Vagina (tissue), 2 donors: ENCODE results near the gene HERC2. TPM values are rescaled to one million over a fixed set of nuclear protein-coding genes. Genes with fewer than 3 reads are reported as not detected.

Experiments
- DNase-seq, 2 donors: peaks; one replicate each; pipeline ENCODE4 v3.0.0-alpha.2; 2017; ENCODE audit errors: extremely low spot score in 2 of 2
- H3K27ac ChIP-seq: fragments of 200-600 bp; sonication (generic); one replicate; pipeline ENCODE4 v1.5.1; 2019
- H3K27me3 ChIP-seq: fragments of 200-600 bp; sonication (generic); one replicate; pipeline ENCODE4 v1.5.1; 2019
- H3K36me3 ChIP-seq, 2 donors: fragments of 200-600 bp; sonication (generic); one replicate each; pipeline ENCODE4 v1.5.1; 2017 to 2019
- H3K4me1 ChIP-seq: fragments of 200-600 bp; sonication (generic); one replicate; pipeline ENCODE4 v1.5.1; 2019
- H3K4me3 ChIP-seq, 2 donors: fragments of 200-600 bp; sonication (generic); 1 replicate in 1 of 2; 2 replicates in 1 of 2; pipeline ENCODE4 v1.5.1; 2016 to 2019
- H3K9me3 ChIP-seq: fragments of 200-600 bp; sonication (generic); one replicate; pipeline ENCODE4 v1.5.1; 2019
- CTCF ChIP-seq, 3 experiments: fragments of 450-650 bp in 2 of 3; fragments of 200-600 bp in 1 of 3; sonication (generic) in 1 of 3; IDR thresholded peaks; one replicate each; pipeline ENCODE4 v1.5.1; 2017 to 2019; ENCODE audit warnings: antibody characterized with exemption in 3 of 3, mild to moderate bottlenecking in 2 of 3, moderate library complexity in 2 of 3
- POLR2A ChIP-seq, 2 donors: fragments of 450-650 bp; IDR thresholded peaks; one replicate each; pipeline ENCODE4 v1.6.1; 2017; ENCODE audit warnings: antibody characterized with exemption in 2 of 2, mild to moderate bottlenecking in 2 of 2, moderate library complexity in 2 of 2
- POLR2AphosphoS5 ChIP-seq, 2 donors: sonication (generic); formaldehyde crosslinking; IDR thresholded peaks; one replicate each; pipeline ENCODE4 v1.9.0; 2017; ENCODE audit warnings: antibody characterized with exemption in 2 of 2, mild to moderate bottlenecking in 2 of 2, low read depth in 1 of 2; ENCODE audit not compliant: insufficient read depth in 1 of 2
- intact Hi-C: fragments of 100-400 bp; cut with DNase I; formaldehyde crosslinking; loops from one replicate; pipeline ENCODE4 v1.15.1; 2023
- total RNA-seq: library from RNA; depleted of rRNA; stranded (reverse); fragments of >200 nt; gene quantifications from one replicate; pipeline ENCODE4 v1.2.3, GENCODE V29; 2016

Gene HERC2
- total RNA-seq, 1 donor from 2014 or later: 45.2 TPM

DNA sequence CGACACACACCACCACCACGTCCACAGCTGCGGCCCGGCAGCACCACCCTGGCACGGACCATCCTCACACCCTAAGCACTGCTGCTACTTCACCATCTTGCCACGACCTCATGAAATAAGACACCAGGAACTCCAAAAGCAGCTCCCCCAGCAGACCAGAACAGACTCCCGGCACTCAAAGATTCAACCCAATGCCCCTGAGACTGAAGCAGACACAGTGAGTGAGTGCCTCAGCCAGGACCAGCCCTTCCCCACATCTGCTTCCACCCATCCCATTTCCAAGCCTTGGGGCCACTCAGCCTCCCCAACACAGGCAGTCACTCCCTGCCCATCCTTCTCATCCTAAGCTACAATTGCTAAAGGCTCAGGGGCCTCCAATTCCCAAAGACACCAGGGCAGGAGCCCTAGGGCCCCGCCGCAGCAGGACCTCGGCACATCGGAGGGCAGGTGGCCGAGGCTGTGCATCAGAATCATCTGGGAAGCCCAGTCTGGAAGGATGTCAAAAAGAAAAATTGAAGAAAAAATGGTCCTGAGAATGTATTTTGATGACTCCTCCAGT, 204.5 kb downstream of the HERC2 start:
- no peaks in the 10 kb centered on the region for H3K4me1 ChIP-seq
- intact Hi-C loops: no loop called here
- no peak overlapping the region for H3K4me3 ChIP-seq
- TF ChIP-seq POLR2AphosphoS5 (IDR thresholded peaks at IDR 0.05; ENCODE audit: insufficient read depth in 1 of 2, low read depth in 1 of 2) (no peak), CTCF (IDR thresholded peaks at IDR 0.05) (no peak), POLR2A (IDR thresholded peaks at IDR 0.05) (no peak)
- no peak for DNase-seq
- H3K27ac ChIP-seq: no peak overlapping the region
- H3K27me3 ChIP-seq: no peaks in the 10 kb centered on the region
- peaks cover 4 to 61% of the 10 kb centered on the region in 2 donors for H3K36me3 ChIP-seq
- H3K9me3 ChIP-seq: no peaks in the 10 kb centered on the region

- Histone ChIP-seq H3K27ac (no peak overlapping the region), H3K9me3 (no peaks in the 10 kb centered on the region), H3K4me1 (no peaks in the 10 kb centered on the region), H3K36me3 (peaks cover 4 to 69% of the 10 kb centered on the region in 2 donors), H3K4me3 (no peak overlapping the region), H3K27me3 (no peaks in the 10 kb centered on the region)
- intact Hi-C loops: no loop called here
- no peak for DNase-seq
- no peak for TF ChIP-seq POLR2AphosphoS5 (IDR thresholded peaks at IDR 0.05; ENCODE audit: insufficient read depth in 1 of 2, low read depth in 1 of 2)
- no peak for TF ChIP-seq POLR2A (IDR thresholded peaks at IDR 0.05)
- no peak for TF ChIP-seq CTCF (IDR thresholded peaks at IDR 0.05)
These were observed 205.2 kb downstream of the HERC2 start for GRCh38 chr15:28116521-28117431.

- TF ChIP-seq POLR2A (IDR thresholded peaks at IDR 0.05): no peak
- no peak for TF ChIP-seq CTCF (IDR thresholded peaks at IDR 0.05)
- no peak for TF ChIP-seq POLR2AphosphoS5 (IDR thresholded peaks at IDR 0.05; ENCODE audit: insufficient read depth in 1 of 2, low read depth in 1 of 2)
- H3K27ac ChIP-seq: no peak overlapping the region
- no peaks in the 10 kb centered on the region for H3K9me3 ChIP-seq
- H3K4me1 ChIP-seq: no peaks in the 10 kb centered on the region
- no peaks in the 10 kb centered on the region for H3K27me3 ChIP-seq
- H3K4me3 ChIP-seq: no peak overlapping the region
- peaks cover 4 to 67% of the 10 kb centered on the region in 2 donors for H3K36me3 ChIP-seq
- intact Hi-C loops: no loop called here
- DNase-seq: no peak
These were observed 206.1 kb downstream of the HERC2 start for GRCh38 chr15:28115871-28116270.

GRCh38 chr15:28114721-28115622, 207.0 kb downstream of the HERC2 start:
- intact Hi-C loops: no loop called here
- no peak for DNase-seq
- TF ChIP-seq POLR2AphosphoS5 (IDR thresholded peaks at IDR 0.05; ENCODE audit: insufficient read depth in 1 of 2, low read depth in 1 of 2) (no peak), CTCF (IDR thresholded peaks at IDR 0.05) (no peak), POLR2A (IDR thresholded peaks at IDR 0.05) (no peak)
- Histone ChIP-seq H3K4me3 (no peak overlapping the region), H3K9me3 (no peaks in the 10 kb centered on the region), H3K27me3 (no peaks in the 10 kb centered on the region), H3K36me3 (peaks cover 4 to 60% of the 10 kb centered on the region in 2 donors), H3K4me1 (no peaks in the 10 kb centered on the region), H3K27ac (no peak overlapping the region)
